H1 (cell line): ENCODE data around the gene LGI4. TPM values are rescaled to one million over a fixed set of nuclear protein-coding genes. Genes with fewer than 3 reads are reported as not detected.

Source experiments
- BACH1 ChIP-seq: IDR thresholded peaks from 2 replicates; pipeline ENCODE4 v1.6.1; 2012; ENCODE audit warnings: low read length, improper control_type of control experiment
- MAX ChIP-seq: IDR thresholded peaks from 2 replicates; pipeline ENCODE4 v1.6.1; 2012; ENCODE audit warnings: inconsistent platforms
- PHF8 ChIP-seq: fragments of 200-600 bp; sonication (generic); conservative IDR thresholded peaks from 2 replicates; pipeline ENCODE4 v1.7.1; 2012; ENCODE audit warnings: low read depth, mild to moderate bottlenecking, inconsistent platforms, low read length, moderate library complexity
- RBBP5 ChIP-seq: IDR thresholded peaks from 2 replicates; pipeline ENCODE4 v1.7.1; 2012; ENCODE audit warnings: low read depth, mild to moderate bottlenecking, inconsistent platforms, low read length, moderate library complexity, borderline replicate concordance
- polyA plus RNA-seq, 7 experiments: library from polyadenylated mRNA; depleted of rRNA in 3 of 7; stranded (reverse) in 5 of 7; unstranded in 2 of 7; fragments of >200 nt in 5 of 7; fragments of 200-250 nt in 2 of 7; gene quantifications; 1 replicate in 5 of 7; 2 replicates in 1 of 7; 4 replicates in 1 of 7; pipeline versions ENCODE4 v1.2.1 to v1.2.3, GENCODE V29; 2011 to 2013; ENCODE audit warnings: missing spikeins in 2 of 7, mixed read lengths in 2 of 7
- total RNA-seq: library from RNA; stranded (reverse); fragmentation: NEBNext Ultra II Directional; extraction: Animal tissue kit (Norgen Biotek cat#: 25700); gene quantifications from 2 replicates; pipeline ENCODE4 v1.2.1, GENCODE V29; 2021

Gene LGI4
- total and polyA plus RNA-seq, 2 of the 8 experiments (the other 6 are each of a cell fraction or from before 2014, with no cell fraction given) = 2.0 to 8.2 TPM

- no peak for TF ChIP-seq PHF8
- no peak for TF ChIP-seq BACH1
- no peak for TF ChIP-seq MAX
- no peak for TF ChIP-seq RBBP5
- TF ChIP-seq, all 59 proteins: peak for 0
Observed at GRCh38 chr19:35181387-35181786, 46.5 kb upstream of the LGI4 start (continued).
